ENCODE measurements around the gene ADK. TPM values are rescaled to one million over a fixed set of nuclear protein-coding genes. Genes with fewer than 3 reads are reported as not detected.

Gene ADK
- total RNA-seq, 1 donor from 2014 or later = 63.2 TPM

- DNase-seq (ENCODE audit: low read depth, low spot score) = peak; percentile 53
Observed at GRCh38 chr10:74238031-74238431, 87.0 kb downstream of the ADK start.

- no peak for DNase-seq (ENCODE audit: low read depth, low spot score)
Observed at GRCh38 chr10:74238516-74238915, 87.5 kb downstream of the ADK start.

- DNase-seq (ENCODE audit: low read depth, low spot score) = no peak
Observed at GRCh38 chr10:74243067-74243466, 92.0 kb downstream of the ADK start.

- DNase-seq (ENCODE audit: low read depth, low spot score) = no peak
Observed at GRCh38 chr10:74244097-74244685, 93.2 kb downstream of the ADK start.

GRCh38 chr10:74244807-74245206, 93.8 kb downstream of the ADK start:
- DNase-seq (ENCODE audit: low read depth, low spot score) = no peak

GRCh38 chr10:74246495-74246894, 95.5 kb downstream of the ADK start:
- no peak for DNase-seq (ENCODE audit: low read depth, low spot score)

- DNase-seq (ENCODE audit: low read depth, low spot score) = no peak
Observed at GRCh38 chr10:74249865-74250264, 98.8 kb downstream of the ADK start.

GRCh38 chr10:74255214-74255613, 104.2 kb downstream of the ADK start:
- DNase-seq (ENCODE audit: low read depth, low spot score) = no peak

- DNase-seq (ENCODE audit: low read depth, low spot score) = no peak
Observed at GRCh38 chr10:74255888-74256357, 104.9 kb downstream of the ADK start.

- DNase-seq (ENCODE audit: low read depth, low spot score) = no peak
Observed at GRCh38 chr10:74262856-74263255, 111.8 kb downstream of the ADK start.

GRCh38 chr10:74263996-74264395, 113.0 kb downstream of the ADK start:
- DNase-seq (ENCODE audit: low read depth, low spot score) = no peak

GRCh38 chr10:74272288-74272687, 121.3 kb downstream of the ADK start:
- no peak for DNase-seq (ENCODE audit: low read depth, low spot score)

- DNase-seq (ENCODE audit: low read depth, low spot score) = no peak
Observed at GRCh38 chr10:74275755-74276290, 124.8 kb downstream of the ADK start.

GRCh38 chr10:74276416-74276815, 125.4 kb downstream of the ADK start:
- DNase-seq (ENCODE audit: low read depth, low spot score) = no peak

- no peak for DNase-seq (ENCODE audit: low read depth, low spot score)
Observed at GRCh38 chr10:74282151-74282847, 131.3 kb downstream of the ADK start.

GRCh38 chr10:74282848-74283210, 131.8 kb downstream of the ADK start:
- DNase-seq (ENCODE audit: low read depth, low spot score) = no peak

- no peak for DNase-seq (ENCODE audit: low read depth, low spot score)
Observed at GRCh38 chr10:74289188-74289587, 138.2 kb downstream of the ADK start.

GRCh38 chr10:74289951-74290350, 138.9 kb downstream of the ADK start:
- DNase-seq (ENCODE audit: low read depth, low spot score) = no peak

GRCh38 chr10:74290708-74291107, 139.7 kb downstream of the ADK start:
- no peak for DNase-seq (ENCODE audit: low read depth, low spot score)

GRCh38 chr10:74292871-74293427, 141.9 kb downstream of the ADK start:
- no peak for DNase-seq (ENCODE audit: low read depth, low spot score)

GRCh38 chr10:74293686-74294371, 142.8 kb downstream of the ADK start:
- no peak for DNase-seq (ENCODE audit: low read depth, low spot score)

Data from pulmonary artery endothelial cell (primary cell).